ENCODE results near the gene ADSL. TPM values are rescaled to one million over a fixed set of nuclear protein-coding genes. Genes with fewer than 3 reads are reported as not detected.

ADSL gene
- total RNA-seq, 1 donor from 2014 or later = 153 TPM

DNA sequence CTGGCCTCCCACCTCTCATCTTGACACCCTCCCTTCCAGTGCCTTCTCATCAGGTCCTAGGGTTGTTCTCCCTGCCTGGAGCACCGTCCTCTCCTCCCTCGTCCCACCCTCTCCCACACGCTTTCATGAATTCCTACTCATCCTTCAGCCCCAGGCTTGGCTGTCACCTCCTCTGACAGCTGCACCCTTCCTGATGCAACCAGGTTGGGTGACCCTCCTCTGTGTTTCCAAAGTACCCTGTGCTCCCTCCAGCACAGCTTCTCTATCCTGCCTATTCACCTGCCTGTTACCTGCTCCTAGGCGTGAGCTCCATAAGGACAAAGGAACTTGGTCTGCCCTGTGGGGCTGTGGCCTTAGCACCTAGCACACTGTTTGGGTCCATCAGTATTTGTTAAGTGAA is 82.5 kb downstream of the ADSL start:
- no peaks in the 10 kb centered on the region for H3K27me3 ChIP-seq (ENCODE audit: control insufficient read depth, insufficient read depth, low read length)
- H3K36me3 ChIP-seq (ENCODE audit: control insufficient read depth, insufficient read depth, low read length) = peaks cover 3% of the 10 kb centered on the region
- TF ChIP-seq, protein P1, sequence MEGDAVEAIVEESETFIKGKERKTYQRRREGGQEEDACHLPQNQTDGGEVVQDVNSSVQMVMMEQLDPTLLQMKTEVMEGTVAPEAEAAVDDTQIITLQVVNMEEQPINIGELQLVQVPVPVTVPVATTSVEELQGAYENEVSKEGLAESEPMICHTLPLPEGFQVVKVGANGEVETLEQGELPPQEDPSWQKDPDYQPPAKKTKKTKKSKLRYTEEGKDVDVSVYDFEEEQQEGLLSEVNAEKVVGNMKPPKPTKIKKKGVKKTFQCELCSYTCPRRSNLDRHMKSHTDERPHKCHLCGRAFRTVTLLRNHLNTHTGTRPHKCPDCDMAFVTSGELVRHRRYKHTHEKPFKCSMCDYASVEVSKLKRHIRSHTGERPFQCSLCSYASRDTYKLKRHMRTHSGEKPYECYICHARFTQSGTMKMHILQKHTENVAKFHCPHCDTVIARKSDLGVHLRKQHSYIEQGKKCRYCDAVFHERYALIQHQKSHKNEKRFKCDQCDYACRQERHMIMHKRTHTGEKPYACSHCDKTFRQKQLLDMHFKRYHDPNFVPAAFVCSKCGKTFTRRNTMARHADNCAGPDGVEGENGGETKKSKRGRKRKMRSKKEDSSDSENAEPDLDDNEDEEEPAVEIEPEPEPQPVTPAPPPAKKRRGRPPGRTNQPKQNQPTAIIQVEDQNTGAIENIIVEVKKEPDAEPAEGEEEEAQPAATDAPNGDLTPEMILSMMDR (IDR thresholded peaks at IDR 0.05; ENCODE audit: insufficient read depth, low read length, poor library complexity, severe bottlenecking) = no peak
- no peak overlapping the region for H3K4me3 ChIP-seq (ENCODE audit: low read depth, low read length)
- no peak for DNase-seq (ENCODE audit: low read depth)

DNA sequence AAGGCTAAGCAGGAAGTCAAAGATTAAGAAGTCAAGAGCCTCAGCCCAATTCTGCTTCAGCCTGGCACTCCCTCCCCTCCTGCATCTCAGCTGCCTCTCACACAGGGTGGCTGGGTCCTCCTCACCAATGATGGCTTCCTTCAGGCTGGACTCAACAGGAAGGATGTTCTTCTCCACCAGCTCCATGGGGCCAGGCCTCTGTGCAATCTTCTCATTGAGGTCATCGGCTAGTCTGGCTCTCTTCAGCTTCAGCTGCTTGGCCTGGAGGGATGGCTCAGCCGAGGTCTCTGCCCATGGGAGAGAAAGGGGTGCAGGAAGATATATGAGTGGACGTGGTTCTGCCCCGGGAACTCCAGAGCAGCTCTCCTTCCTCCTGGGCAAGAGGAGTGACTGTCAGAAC is 83.2 kb downstream of the ADSL start:
- TF ChIP-seq, protein P1 (IDR thresholded peaks at IDR 0.05; ENCODE audit: insufficient read depth, low read length, poor library complexity, severe bottlenecking) = no peak
- H3K4me3 ChIP-seq (ENCODE audit: low read depth, low read length) = no peak overlapping the region
- no peaks in the 10 kb centered on the region for H3K27me3 ChIP-seq (ENCODE audit: control insufficient read depth, insufficient read depth, low read length)
- DNase-seq (ENCODE audit: low read depth) = no peak
- H3K36me3 ChIP-seq (ENCODE audit: control insufficient read depth, insufficient read depth, low read length) = peaks cover 3% of the 10 kb centered on the region

- Histone ChIP-seq H3K27me3 (ENCODE audit: control insufficient read depth, insufficient read depth, low read length) (no peaks in the 10 kb centered on the region), H3K4me3 (ENCODE audit: low read depth, low read length) (no peak overlapping the region), H3K36me3 (ENCODE audit: control insufficient read depth, insufficient read depth, low read length) (peaks cover 3% of the 10 kb centered on the region)
- no peak for DNase-seq (ENCODE audit: low read depth)
- TF ChIP-seq, protein P1 (IDR thresholded peaks at IDR 0.05; ENCODE audit: insufficient read depth, low read length, poor library complexity, severe bottlenecking) = no peak
Measured at GRCh38 chr22:40430991-40431390, 84.7 kb downstream of the ADSL start.

DNA sequence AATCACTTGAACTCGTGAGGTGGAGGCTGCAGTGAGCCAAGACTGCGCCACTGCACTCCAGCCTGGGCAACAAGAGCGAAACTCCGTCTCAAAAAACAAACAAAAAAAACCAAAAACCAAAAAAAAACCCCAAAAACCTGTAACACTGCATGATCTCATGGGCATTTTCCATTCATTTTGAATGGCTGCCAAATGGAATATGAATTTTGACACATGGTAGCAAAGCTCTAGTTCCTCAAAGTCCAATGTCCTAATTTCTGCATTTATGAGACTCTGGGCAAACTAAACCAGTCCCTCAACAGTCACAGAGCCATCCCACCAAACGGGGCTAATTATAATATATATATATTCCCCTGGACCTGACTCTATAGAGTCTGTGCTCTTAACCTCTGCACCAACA is 85.9 kb downstream of the ADSL start:
- DNase-seq (ENCODE audit: low read depth) = no peak
- no peak overlapping the region for H3K4me3 ChIP-seq (ENCODE audit: low read depth, low read length)
- TF ChIP-seq, protein P1 (IDR thresholded peaks at IDR 0.05; ENCODE audit: insufficient read depth, low read length, poor library complexity, severe bottlenecking) = no peak
- peaks cover 3% of the 10 kb centered on the region for H3K36me3 ChIP-seq (ENCODE audit: control insufficient read depth, insufficient read depth, low read length)
- no peaks in the 10 kb centered on the region for H3K27me3 ChIP-seq (ENCODE audit: control insufficient read depth, insufficient read depth, low read length)

DNA sequence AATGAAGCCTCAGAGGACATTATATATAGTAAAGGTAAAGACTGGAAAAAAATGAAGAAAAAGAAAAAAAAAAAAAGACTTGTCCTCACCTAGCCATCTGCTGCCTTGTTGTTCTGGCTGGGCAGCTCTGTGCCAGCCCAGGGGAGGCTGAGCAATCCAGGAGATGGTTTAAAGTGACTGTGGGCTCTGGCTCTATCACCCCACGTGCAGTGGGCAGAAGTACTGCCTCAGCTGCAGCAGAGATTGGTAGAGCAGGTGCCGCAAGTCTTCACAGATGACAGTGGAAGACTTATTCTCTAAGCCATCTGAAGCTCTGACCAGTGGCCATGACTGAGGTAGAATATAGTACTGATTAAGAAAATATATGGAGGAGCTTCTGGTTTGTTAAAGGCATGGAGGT is 86.3 kb downstream of the ADSL start:
- DNase-seq (ENCODE audit: low read depth) = no peak
- TF ChIP-seq, protein P1 (IDR thresholded peaks at IDR 0.05; ENCODE audit: insufficient read depth, low read length, poor library complexity, severe bottlenecking) = no peak
- Histone ChIP-seq H3K4me3 (ENCODE audit: low read depth, low read length) (no peak overlapping the region), H3K36me3 (ENCODE audit: control insufficient read depth, insufficient read depth, low read length) (peaks cover 3% of the 10 kb centered on the region), H3K27me3 (ENCODE audit: control insufficient read depth, insufficient read depth, low read length) (no peaks in the 10 kb centered on the region)

DNA sequence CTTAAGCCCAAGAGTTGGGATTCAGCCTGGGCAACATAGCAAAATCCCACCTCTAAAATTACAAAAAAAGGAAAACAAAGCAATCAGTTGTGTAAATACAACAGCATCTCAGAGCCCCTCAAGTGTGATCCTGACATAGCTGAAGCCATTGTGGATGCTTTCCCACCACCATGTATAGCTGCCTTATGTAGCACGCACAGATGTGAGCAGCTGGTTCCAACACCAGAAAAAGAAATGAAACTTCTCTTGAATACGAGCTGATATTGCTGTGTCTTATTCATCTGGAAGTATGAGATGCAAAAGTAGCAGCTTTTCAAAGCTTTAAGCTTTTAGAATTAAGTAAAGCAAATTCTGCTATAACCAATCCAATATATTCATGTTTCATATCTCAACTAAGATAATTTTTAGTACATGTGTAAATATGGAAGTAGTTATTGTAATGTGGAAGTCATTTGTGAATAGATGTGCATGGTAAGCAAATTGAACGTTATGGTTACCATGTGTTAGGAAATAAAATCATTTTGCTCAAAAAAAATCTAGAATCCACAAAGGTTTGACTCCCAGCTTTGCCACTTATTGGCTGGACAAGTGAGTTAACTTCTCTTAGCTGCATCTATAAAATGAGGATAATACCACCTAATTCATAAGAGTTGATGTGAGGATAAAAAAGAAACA is 87.3 kb downstream of the ADSL start:
- peaks cover 3% of the 10 kb centered on the region for H3K36me3 ChIP-seq (ENCODE audit: control insufficient read depth, insufficient read depth, low read length)

More for the DNA sequence above, 87.3 kb downstream of the ADSL start:
- Histone ChIP-seq H3K4me3 (ENCODE audit: low read depth, low read length) (no peak overlapping the region), H3K27me3 (ENCODE audit: control insufficient read depth, insufficient read depth, low read length) (no peaks in the 10 kb centered on the region)
- no peak for DNase-seq (ENCODE audit: low read depth)
- TF ChIP-seq, protein P1 (IDR thresholded peaks at IDR 0.05; ENCODE audit: insufficient read depth, low read length, poor library complexity, severe bottlenecking) = no peak

All from kidney epithelial cell (primary cell).